ENCODE data around the gene APOA1. TPM values are rescaled to one million over a fixed set of nuclear protein-coding genes. Genes with fewer than 3 reads are reported as not detected.

Gene APOA1
- total and polyA plus RNA-seq, 2 of the 4 experiments (the other 2 are of a cell fraction): 0.18 to 0.89 TPM

- CTCF ChIA-PET: interaction anchor here (1.2 to 2.1 kb wide), 2 partner anchors 12 to 105 kb away, joined by 3 to 6 read pairs; no protein-coding TSS in a partner anchor
- Histone ChIP-seq H2BK15ac (ENCODE audit: low read depth, low read length) (no peak overlapping the region), H3K36me3 (ENCODE audit: control insufficient read depth, insufficient read depth, low read length) (peaks cover 42% of the 10 kb centered on the region), H3K14ac (replicated peaks; ENCODE audit: low read depth, low read length) (no peak overlapping the region), H3K23ac (ENCODE audit: low read depth, low read length) (no peak overlapping the region), H3K9ac (ENCODE audit: low read depth, low read length) (no peak overlapping the region), H2BK120ac (ENCODE audit: low read depth, low read length) (no peak overlapping the region), H3K4me1 (ENCODE audit: control insufficient read depth, insufficient read depth, low read length) (peaks cover 7% of the 10 kb centered on the region), H2BK5ac (ENCODE audit: low read depth, low read length, poor library complexity, severe bottlenecking) (no peak overlapping the region), H2AK5ac (ENCODE audit: low read depth, low read length) (no peak overlapping the region), H4K91ac (ENCODE audit: insufficient read depth, low read depth, low read length) (no peak overlapping the region), H3K79me1 (ENCODE audit: low read depth in 1 of 2, low read length in 2 of 2) (peaks cover 6 to 14% of the 10 kb centered on the region in 2 experiments; a peak in 2 of 4 replicates), H2AFZ (replicated peaks; ENCODE audit: low read length, poor library complexity) (no peak overlapping the region), H4K20me1 (ENCODE audit: insufficient read depth, low read length) (peaks cover 4% of the 10 kb centered on the region; the same call in 1 of the 2 replicates), H3K9me1 (ENCODE audit: insufficient read depth, low read length) (peaks cover 8% of the 10 kb centered on the region), H4K8ac (ENCODE audit: low read depth in 2 of 2, low read length in 2 of 2) (no peak overlapping the region), H2AK9ac (replicated peaks; ENCODE audit: low read depth, low read length, poor library complexity) (no peak overlapping the region), H3K9me3 (ENCODE audit: control insufficient read depth, insufficient read depth, low read length) (no peaks in the 10 kb centered on the region), H3K4me3 (ENCODE audit: insufficient read depth, low read depth, low read length) (no peak overlapping the region), H3K4ac (ENCODE audit: low read depth, low read length) (no peak overlapping the region), H3K27ac (ENCODE audit: insufficient read depth, low read length) (no peak overlapping the region), H3K27me3 (ENCODE audit: control insufficient read depth, insufficient read depth, low read length) (no peaks in the 10 kb centered on the region), H3K56ac (ENCODE audit: extremely low read depth, insufficient read depth, low read length) (no peak overlapping the region), H4K5ac (ENCODE audit: low read depth, low read length) (no peak overlapping the region), H2BK20ac (ENCODE audit: low read depth, low read length) (no peak overlapping the region), H3K4me2 (ENCODE audit: low read depth, low read length) (no peak overlapping the region), H3K18ac (ENCODE audit: low read depth, low read length) (no peak overlapping the region)
- no TSS peak for BruUV-seq (replicated peaks)
- no peak for TF ChIP-seq NFE2L2 (IDR thresholded peaks at IDR 0.05; ENCODE audit: low read depth, low read length)
- DNase-seq (no peak), ATAC-seq (ENCODE audit: low read depth) (no peak)
- POLR2A ChIA-PET (ENCODE audit: unreplicated experiment): no interaction called here
- intact Hi-C loops (cut with micrococcal nuclease) (no loop called here), dilution Hi-C loops (cut with HindIII; ENCODE audit: low sequenced_read_pairs, unreplicated experiment) (no loop called here), in situ Hi-C loops (cut with MboI; ENCODE audit: low sequenced_read_pairs) (no loop called here)
- 80% methylated on average over 1 of the region's 4 CpGs; no CpG with 5 or more reads in 1 of the 2 experiments for WGBS, 2 experiments (ENCODE audit: extremely low coverage in 2 of 2, insufficient read length in 1 of 2)
Observed at GRCh38 chr11:116847612-116848011, 10.2 kb upstream of the APOA1 start.

All from IMR-90 (cell line).